Measurements from ENCODE around the gene SYNE2. TPM values are rescaled to one million over a fixed set of nuclear protein-coding genes. Genes with fewer than 3 reads are reported as not detected.

The SYNE2 gene
- total RNA-seq, 2 donors from 2014 or later: 39.4 to 41.0 TPM

GRCh38 chr14:63926641-63927040, 73.8 kb downstream of the SYNE2 start:
- ATAC-seq (no peak), DNase-seq (ENCODE audit: low spot score in 2 of 2) (no peak)
- Mint-ChIP-seq H3K36me3 (peaks cover 0 to 18% of the 10 kb centered on the region in 2 donors), H3K27ac (peak overlapping the region in 1 of 2 donors; percentile 4), H3K9me3 (peaks cover 4 to 11% of the 10 kb centered on the region in 2 donors)

DNA sequence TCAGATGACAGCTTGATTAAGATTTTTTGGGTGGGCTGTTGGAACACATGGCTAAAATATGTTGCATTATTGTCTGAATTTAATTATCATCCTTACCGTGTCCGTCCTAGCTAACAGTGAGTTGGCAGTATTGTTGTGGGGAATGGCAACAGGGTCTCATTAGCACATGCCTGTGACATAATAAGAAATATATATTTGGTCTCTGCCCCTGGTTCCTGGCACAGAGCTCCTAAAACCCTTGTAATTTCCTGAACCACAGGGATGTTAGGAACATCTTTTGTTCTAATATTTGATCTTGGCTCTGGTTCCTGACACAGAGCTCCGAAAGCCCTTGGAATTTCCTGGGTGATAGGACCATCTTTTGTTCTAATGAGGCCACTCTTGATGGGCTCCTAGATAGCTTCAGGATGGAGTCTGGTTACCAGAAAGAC, 76.0 kb downstream of the SYNE2 start:
- H3K9me3 Mint-ChIP-seq: peaks cover 4 to 11% of the 10 kb centered on the region in 2 donors
- peaks cover 0 to 18% of the 10 kb centered on the region in 2 donors for H3K36me3 Mint-ChIP-seq
- ATAC-seq (no peak), DNase-seq (ENCODE audit: low spot score in 2 of 2) (no peak)
- H3K27ac Mint-ChIP-seq: no peak overlapping the region

GRCh38 chr14:63933110-63933509, 80.3 kb downstream of the SYNE2 start:
- ATAC-seq (peak; percentile 81 to 84), DNase-seq (ENCODE audit: low spot score in 2 of 2) (no peak)
- H3K9me3 Mint-ChIP-seq: no peaks in the 10 kb centered on the region
- H3K36me3 Mint-ChIP-seq: no peaks in the 10 kb centered on the region
- H3K27ac Mint-ChIP-seq: no peak overlapping the region

- Mint-ChIP-seq H3K9me3 (no peaks in the 10 kb centered on the region), H3K27ac (no peak overlapping the region), H3K36me3 (no peaks in the 10 kb centered on the region)
- ATAC-seq (no peak), DNase-seq (ENCODE audit: low spot score in 2 of 2) (no peak)
Measured at GRCh38 chr14:63933711-63934110, 80.9 kb downstream of the SYNE2 start.

- Mint-ChIP-seq H3K36me3 (no peaks in the 10 kb centered on the region), H3K9me3 (no peaks in the 10 kb centered on the region), H3K27ac (no peak overlapping the region)
- ATAC-seq: peak in 1 of 2 donors; percentile 62
- DNase-seq (ENCODE audit: low spot score in 2 of 2): no peak
Measured at GRCh38 chr14:63938198-63939005, 85.6 kb downstream of the SYNE2 start.

- DNase-seq (ENCODE audit: low spot score in 2 of 2) (no peak), ATAC-seq (peak in 1 of 2 donors; percentile 33)
- H3K9me3 Mint-ChIP-seq: no peaks in the 10 kb centered on the region
- no peaks in the 10 kb centered on the region for H3K36me3 Mint-ChIP-seq
- H3K27ac Mint-ChIP-seq: no peak overlapping the region
Measured at GRCh38 chr14:63939006-63939270, 86.1 kb downstream of the SYNE2 start.

- Mint-ChIP-seq H3K36me3 (no peaks in the 10 kb centered on the region), H3K27ac (peak overlapping the region; percentile 61 to 68), H3K9me3 (no peaks in the 10 kb centered on the region)
- DNase-seq (ENCODE audit: low spot score in 2 of 2): no peak
- ATAC-seq: peak; percentile 48 to 69
Measured at GRCh38 chr14:63940387-63940786, 87.6 kb downstream of the SYNE2 start.

GRCh38 chr14:63941023-63941422, 88.2 kb downstream of the SYNE2 start:
- Mint-ChIP-seq H3K9me3 (no peaks in the 10 kb centered on the region), H3K36me3 (no peaks in the 10 kb centered on the region), H3K27ac (peak overlapping the region in 1 of 2 donors; percentile 21)
- DNase-seq (ENCODE audit: low spot score in 2 of 2) (no peak), ATAC-seq (peak; percentile 67 to 73)

DNA sequence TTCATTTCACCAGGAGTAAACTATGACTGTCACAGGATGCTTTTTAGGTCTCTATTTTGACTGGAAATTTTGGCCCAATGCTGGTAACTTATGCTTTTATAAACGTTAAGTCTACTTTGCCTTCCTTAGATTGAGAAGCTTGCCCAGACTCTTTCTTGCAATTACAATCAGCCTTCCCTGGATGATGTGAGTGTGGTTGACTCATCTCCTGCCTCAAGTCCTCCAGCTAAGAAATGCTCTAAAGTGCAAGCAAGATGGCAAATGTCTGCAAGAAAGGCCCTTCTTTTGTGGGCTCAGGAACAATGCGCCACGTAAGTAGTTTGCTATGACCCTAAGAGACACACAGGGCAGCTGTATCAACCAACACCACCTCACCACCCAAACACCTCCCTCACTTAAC, 96.9 kb downstream of the SYNE2 start:
- no peak for DNase-seq (ENCODE audit: low spot score in 2 of 2)
- Mint-ChIP-seq H3K27ac (peak overlapping the region in 1 of 2 donors; percentile 40), H3K36me3 (no peaks in the 10 kb centered on the region), H3K9me3 (no peaks in the 10 kb centered on the region)
- ATAC-seq: no peak

DNA sequence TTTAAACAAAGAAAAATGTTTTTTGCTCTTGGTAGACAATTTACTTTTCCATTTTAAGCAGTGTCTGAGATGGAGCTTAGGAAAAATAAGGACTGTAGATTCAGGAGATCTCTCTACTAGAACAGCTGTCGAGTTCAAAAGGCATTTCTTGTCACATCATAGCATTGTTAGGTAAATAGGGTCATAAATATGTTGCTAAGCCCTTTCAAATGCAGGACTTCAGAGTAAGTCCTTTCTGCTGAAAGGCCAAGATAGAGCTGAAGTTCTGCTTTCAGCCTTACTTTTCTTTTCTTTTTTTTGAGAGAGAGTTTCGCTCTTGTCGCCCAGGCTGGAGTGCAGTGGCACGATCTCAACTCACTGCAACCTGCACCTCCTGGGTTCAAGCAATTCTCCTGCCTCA, 98.2 kb downstream of the SYNE2 start:
- Mint-ChIP-seq H3K36me3 (no peaks in the 10 kb centered on the region), H3K27ac (no peak overlapping the region), H3K9me3 (no peaks in the 10 kb centered on the region)
- DNase-seq (ENCODE audit: low spot score in 2 of 2) (no peak), ATAC-seq (no peak)

- Mint-ChIP-seq H3K36me3 (no peaks in the 10 kb centered on the region), H3K9me3 (no peaks in the 10 kb centered on the region), H3K27ac (no peak overlapping the region)
- ATAC-seq (no peak), DNase-seq (ENCODE audit: low spot score in 2 of 2) (no peak)
Measured at GRCh38 chr14:63951429-63951828, 98.6 kb downstream of the SYNE2 start.

DNA sequence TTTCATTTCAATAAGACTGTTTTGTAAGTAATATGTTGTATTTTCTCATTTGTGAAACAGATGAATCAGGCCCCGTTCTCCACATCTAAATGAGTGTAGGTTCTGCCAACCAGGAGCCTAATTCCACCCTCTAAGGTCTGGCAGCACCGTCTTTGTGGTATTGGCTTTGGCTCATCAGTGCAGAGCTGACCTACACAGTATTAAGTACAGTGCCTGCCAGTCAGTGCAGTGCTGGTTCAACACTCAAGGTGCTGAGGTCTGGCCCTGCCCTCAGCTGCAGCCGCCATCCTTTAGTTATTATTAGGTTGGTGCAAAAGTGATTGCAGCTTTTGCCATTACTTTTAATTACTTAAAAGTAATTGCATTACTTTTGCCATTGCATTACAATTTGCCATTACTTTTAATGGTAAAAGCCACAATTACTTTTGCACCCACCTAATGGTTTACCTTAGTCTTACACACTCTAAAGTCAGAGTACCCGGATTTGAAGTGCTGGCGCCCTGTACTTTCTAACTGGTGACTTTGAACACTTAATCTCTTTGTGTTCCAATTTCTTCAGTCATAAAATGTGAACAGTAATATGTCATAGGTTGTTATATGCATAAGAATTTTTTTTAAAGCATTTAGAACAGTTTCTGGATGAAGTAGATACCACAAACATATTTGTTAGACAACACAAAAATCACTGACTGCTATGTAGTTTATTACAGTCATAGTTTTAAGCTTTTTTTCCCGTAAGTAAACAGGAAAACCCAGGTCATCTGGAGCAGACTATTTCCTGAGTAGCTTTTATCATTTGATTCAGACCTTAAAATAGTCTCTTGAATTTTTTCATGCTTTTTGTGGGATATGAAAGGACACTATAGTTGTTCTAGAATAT, 99.5 kb downstream of the SYNE2 start:
- H3K27ac Mint-ChIP-seq: peak overlapping the region in 1 of 2 donors; percentile 1
- H3K36me3 Mint-ChIP-seq: no peaks in the 10 kb centered on the region
- H3K9me3 Mint-ChIP-seq: no peaks in the 10 kb centered on the region

GRCh38 chr14:63952933-63953437, 100.2 kb downstream of the SYNE2 start:
- Mint-ChIP-seq H3K27ac (peak overlapping the region in 1 of 2 donors; percentile 1), H3K9me3 (no peaks in the 10 kb centered on the region), H3K36me3 (no peaks in the 10 kb centered on the region)
- no peak for DNase-seq (ENCODE audit: low spot score in 2 of 2)
- ATAC-seq: no peak

More for the DNA sequence above, 99.5 kb downstream of the SYNE2 start:
- ATAC-seq: no peak
- no peak for DNase-seq (ENCODE audit: low spot score in 2 of 2)

DNA sequence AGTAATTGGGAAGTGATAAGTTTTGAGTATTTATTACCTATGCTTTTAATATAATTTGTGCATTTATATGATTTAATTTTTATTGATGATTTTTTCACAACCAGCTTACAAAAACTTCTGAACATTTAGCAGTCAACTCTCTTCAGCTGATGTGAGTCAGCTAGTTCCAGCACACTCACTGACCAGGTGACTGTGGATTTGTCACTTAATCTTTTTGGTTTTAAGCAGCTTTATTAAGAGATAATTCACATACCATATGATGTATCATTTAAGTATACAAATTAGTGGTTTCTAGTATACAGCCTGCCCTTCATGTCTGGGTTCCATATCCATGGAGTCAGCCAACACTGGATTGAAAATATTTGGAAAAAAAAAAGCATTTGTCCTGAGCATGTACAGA, 103.5 kb downstream of the SYNE2 start:
- Mint-ChIP-seq H3K36me3 (no peaks in the 10 kb centered on the region), H3K9me3 (no peaks in the 10 kb centered on the region), H3K27ac (no peak overlapping the region)
- ATAC-seq (no peak), DNase-seq (ENCODE audit: low spot score in 2 of 2) (no peak)

DNA sequence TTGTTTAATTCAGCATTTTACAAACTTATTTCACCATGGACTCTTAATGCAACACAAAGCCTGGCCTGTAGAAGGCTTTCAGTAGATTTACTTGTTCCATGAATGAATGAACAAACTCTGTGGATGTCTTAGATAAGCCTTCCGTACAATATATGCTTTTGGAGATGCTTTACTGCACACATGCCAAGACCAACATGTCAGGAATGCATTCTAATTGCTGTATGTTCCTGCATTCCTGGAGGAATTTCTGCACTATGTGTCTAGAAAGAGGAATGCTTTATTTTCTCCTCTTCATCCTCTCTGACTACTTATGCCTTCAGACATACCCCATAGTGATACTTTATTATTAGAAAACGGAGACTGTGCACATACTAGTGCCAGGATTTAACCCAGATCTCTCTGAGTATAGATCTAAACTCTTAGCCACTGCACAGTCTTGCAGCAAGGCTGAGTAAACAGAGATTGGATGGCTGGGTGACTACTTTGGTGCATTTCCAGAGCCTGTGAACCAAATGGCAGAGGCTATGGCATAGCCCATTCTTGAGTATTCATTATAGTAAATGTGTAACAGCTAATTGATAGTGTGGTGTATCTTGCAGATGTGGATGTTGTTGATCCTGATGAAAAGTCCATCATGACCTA, 108.2 kb downstream of the SYNE2 start:
- Mint-ChIP-seq H3K9me3 (no peaks in the 10 kb centered on the region), H3K36me3 (no peaks in the 10 kb centered on the region), H3K27ac (no peak overlapping the region)
- no peak for ATAC-seq
- DNase-seq (ENCODE audit: low spot score in 2 of 2): no peak

DNA sequence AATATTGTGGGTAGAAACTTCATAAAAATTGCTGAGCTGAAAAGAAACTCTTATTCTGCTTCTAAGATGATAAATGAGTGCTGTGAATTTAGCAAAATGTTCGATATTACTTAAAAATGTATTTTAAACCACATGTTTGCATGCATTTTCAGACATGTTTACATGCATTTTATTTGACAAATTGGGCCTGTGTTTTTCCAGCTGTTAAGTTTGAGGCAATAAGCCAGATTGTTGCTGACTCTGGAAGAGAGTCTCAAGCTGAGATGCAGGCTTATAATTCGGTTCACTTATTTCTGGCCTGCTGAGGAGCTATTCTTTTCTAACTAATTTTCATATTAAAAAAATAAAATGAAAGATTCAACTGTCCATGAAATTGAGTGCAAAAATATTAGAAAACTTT, 110.1 kb downstream of the SYNE2 start:
- H3K27ac Mint-ChIP-seq: no peak overlapping the region
- no peak for ATAC-seq
- DNase-seq (ENCODE audit: low spot score in 2 of 2): no peak
- no peaks in the 10 kb centered on the region for H3K9me3 Mint-ChIP-seq
- H3K36me3 Mint-ChIP-seq: no peaks in the 10 kb centered on the region

- no peak for DNase-seq (ENCODE audit: low spot score in 2 of 2)
- Mint-ChIP-seq H3K36me3 (no peaks in the 10 kb centered on the region), H3K9me3 (no peaks in the 10 kb centered on the region), H3K27ac (no peak overlapping the region)
- no peak for ATAC-seq
Measured at GRCh38 chr14:63963439-63963838, 110.6 kb downstream of the SYNE2 start.

Data from activated naive CD4-positive, alpha-beta T cell treated with anti-CD3 and anti-CD28 coated beads, Interleukin-2, amount 50 U/mL, for 72 hours (primary cell).